ENCODE results near the gene KLHDC4.

The KLHDC4 gene

DNA sequence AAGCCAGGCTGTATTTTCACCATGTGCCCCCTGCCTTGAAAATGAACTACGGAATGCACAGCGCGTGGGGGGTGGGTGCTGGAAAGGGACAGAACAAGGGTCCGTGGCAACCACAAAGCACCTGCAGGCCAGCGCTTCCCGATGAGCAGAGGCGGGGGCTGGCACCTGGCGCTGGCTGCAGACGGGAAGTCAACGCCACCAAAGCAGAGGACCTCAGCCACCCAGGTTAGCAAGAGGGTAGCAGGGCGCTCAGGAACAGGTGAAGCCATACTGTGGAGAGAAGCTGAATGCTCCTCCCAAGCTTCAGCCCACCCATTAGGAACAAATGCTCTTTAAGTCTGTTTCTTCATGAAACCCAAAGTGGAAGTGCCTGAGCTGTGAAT, 64.7 kb downstream of the KLHDC4 start:
- no peak for DNase-seq (ENCODE audit: low read depth in 1 of 2, low spot score in 1 of 2)

DNA sequence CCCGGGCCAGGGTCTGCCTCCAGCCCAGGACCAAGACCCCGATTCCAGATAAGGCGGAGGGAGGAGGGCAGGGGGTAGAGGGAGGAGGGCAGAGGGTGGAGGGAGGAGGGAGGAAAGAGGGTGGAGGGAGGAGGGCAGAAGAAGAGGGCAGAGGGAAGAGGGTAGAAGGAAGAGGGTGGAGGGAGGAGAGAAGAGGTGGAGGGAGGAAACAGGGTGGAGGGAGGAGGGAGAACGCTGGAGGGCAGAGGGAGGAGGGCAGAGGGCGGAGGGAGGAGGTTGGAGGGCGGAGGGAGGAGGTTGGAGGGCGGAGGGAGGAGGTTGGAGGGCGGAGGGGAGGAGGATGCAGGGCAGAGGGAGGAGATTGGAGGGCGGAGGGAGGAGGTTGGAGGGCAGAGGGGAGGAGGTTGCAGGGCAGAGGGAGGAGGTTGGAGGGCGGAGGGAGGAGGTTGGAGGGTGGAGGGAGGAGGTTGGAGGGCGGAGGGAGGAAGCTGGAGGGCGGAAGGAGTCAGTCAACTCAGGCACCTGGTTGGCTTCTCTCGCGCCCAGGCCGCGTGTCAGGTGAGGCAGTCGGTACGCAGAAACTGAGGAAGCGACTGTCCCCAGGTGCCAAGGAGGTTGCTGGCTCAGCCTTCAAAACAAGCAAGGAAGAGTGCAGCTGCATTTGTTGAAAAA, 65.2 kb downstream of the KLHDC4 start:
- no peak for DNase-seq (ENCODE audit: low read depth in 1 of 2, low spot score in 1 of 2)

DNA sequence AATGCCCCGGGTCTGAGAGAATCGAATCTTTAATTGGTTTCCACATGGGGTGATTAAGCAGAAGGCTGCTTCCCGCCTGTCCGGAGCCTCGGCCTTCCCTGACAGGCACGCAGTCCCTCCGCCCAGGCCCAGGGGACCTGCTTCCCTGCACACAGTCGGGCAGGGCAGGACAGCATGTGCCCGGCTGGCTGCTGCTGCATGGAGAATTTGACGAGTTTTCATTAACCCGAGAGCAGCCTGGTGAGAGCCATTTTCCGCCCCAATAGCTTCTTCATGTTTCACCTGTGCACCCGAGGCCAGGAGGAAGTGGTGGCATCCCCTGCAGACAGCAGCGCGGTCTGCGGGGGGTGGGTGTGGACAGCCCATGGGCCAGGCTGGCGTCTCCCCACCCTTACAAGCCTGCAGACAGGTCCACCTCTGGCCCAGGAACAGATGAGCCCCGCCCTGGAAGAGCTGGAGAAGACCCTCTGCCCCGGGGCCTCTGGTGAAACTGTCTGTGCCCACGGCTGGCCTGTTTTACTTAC, 67.0 kb downstream of the KLHDC4 start:
- DNase-seq (ENCODE audit: low read depth in 1 of 2, low spot score in 1 of 2) = no peak

DNA sequence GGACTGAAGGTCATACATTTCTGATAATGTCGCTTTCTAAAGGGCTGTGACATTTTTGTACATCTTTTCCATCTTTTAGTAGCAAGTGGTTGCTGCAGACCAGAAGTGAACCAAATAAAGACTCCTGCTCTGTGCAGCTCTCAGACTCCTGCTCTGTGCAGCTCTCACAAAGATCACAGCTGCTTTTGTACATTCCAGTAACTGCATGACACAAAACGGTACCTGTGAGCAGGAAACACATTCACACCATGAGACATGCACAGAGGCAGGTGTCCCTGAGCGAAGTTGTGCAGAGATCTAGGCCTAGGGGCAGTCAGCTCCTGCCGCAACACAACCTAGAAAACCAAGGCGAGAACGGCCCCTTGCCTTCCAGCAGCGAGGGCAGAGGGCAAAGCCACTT, 67.5 kb downstream of the KLHDC4 start:
- no peak for DNase-seq (ENCODE audit: low read depth in 1 of 2, low spot score in 1 of 2)

DNA sequence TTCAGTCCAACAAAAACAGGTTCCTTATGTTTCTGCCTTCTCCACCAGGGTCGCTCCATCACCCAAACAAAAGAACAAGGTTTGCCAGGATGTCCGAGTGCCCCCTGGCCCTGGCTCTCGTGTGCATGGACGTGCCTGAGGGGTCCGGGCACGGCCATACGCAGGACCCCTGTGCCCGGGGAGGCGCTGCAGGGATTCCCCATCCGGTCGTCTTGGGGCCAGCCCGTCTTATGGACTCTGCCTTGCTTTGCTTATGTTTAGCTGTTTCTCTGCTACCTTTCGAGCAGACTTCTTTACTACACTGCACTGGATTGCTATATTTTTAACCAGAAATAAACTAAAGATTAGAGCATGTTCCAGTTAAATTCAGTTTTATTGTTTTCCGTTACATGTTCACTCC, 68.0 kb downstream of the KLHDC4 start:
- no peak for DNase-seq (ENCODE audit: low read depth in 1 of 2, low spot score in 1 of 2)

DNA sequence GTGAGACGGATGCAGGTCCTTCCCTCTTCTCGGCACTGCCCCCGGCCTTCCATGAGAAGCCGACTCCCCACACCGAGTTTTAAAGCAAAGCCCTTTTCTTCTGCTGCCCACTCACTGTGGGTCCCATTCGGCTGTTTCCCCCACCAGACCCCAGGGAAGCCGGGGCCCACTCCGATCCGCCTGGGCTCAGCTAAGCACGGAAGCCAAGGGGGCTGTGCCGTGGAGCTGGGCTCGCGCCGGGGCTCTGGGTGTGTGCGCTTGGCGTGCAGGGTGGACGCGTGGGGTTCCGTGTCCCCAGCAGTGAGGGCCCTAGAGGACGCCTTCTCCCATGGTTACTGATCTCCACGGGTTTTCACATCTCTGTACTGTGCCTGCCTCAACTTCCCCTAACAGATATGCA, 68.5 kb downstream of the KLHDC4 start:
- DNase-seq (ENCODE audit: low read depth in 1 of 2, low spot score in 1 of 2) = no peak

DNA sequence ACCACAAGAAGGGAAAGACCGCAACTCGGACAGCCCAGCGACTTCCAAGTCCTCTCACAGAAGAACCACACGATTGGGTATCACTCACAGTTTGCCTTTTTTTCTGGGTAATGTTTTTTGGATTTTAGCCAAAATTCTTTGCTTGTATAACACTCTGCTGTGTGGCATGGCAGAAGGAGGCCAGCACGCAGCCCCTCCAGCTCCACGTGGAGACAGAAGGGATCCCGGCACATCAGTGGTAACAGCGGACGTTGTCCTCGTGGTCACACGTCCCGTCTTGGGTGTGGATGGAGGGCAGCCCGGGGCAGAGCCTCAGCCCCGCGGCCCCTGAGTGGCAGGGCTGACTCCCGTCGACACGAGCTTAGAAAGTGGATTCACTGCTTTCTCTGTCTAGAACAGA, 69.1 kb downstream of the KLHDC4 start:
- no peak for DNase-seq (ENCODE audit: low read depth in 1 of 2, low spot score in 1 of 2)

DNA sequence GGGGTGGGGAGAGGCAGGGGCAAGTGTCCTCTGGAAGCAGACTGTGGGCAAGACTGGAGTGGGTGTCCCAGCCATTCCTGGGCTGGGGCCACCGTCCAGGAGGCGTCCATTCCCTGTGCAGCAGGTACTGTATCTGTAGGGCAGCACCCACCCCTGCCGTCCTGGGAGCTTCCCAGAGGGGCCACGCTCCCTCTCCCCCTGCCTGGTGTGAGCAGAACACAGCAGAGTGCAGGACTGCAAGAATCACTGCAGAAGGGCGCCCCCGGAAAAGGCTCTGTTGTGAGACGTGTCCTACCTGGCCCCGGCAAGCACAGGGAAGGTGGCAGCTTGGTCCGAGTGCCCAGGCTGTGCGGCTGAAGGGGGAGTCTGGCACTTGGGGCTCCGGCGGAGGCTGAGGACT, 70.3 kb downstream of the KLHDC4 start:
- no peak for DNase-seq (ENCODE audit: low read depth in 1 of 2, low spot score in 1 of 2)

DNA sequence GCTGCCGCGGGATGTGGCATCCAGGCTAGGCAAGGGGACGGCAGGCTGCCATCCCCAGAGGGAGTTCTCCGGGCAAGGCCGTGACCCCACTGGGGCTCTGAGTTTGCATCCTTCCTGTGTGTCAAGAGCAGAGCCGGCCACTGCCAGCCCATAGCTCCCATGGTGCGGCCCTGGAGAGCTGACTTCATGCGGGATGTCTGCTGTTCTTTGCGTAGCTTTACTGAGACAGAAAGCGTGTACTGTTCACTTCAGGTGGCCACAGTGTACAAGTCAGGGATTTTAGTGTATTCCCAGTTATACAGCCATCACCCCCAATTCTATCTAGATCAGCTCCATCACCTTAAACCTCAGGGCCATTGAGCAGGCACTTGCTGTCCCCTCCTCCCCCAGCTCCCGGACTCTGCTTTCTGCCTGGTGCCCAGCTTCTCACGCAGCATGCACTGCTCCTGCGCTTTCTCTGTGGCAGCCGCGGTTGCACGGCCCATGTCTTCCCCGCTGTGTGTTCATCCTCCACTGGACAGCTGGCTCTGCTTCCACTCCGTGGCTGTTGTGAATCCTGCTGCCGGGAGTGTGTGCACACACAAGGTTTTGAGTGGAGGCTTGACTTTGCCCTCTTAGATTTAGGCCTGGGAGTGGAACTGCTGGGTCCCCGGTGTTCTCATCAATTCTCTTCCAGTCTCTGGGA, 71.2 kb downstream of the KLHDC4 start:
- no peak for DNase-seq (ENCODE audit: low read depth in 1 of 2, low spot score in 1 of 2)

DNA sequence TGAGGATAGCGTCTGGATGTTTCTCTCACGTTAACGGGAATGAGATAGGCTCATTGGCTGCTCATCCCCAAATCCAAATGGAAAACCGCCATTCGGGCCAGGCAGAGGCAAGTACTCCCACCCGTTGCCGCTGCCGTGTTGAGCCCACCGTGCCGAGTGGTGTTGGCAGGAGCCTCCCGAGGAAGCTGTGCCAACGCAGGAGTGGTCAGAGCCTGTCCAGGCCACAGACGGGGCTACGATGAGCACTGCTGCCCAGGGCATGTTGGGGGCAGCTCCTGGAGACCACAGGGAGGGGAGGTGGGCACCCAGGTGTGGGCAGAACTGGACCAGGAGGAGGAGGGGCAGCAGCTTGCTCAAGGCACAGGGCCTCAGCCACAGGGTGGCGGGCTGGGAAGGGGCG, 72.0 kb downstream of the KLHDC4 start:
- DNase-seq (ENCODE audit: low read depth in 1 of 2, low spot score in 1 of 2) = no peak

DNA sequence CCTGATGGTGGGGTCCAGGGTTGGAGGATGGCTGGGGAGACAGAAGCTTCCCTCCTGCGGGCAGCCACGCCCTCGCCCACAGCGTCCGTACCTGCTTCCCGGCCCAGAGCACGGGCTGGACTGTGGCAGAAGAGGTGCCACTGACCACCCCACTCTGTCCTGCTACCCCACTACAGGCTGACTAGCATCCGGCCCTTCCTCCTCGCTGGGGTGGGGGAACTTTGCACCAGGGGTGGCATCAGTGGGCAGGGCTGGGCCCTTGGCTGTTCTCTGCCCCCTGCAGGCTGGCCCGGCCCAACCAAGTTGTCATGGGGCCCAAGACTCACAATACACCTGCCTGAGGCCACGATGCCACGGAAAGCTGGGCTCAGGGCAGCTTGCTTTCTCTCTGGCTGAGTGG, 73.0 kb downstream of the KLHDC4 start:
- DNase-seq (ENCODE audit: low read depth in 1 of 2, low spot score in 1 of 2) = no peak

DNA sequence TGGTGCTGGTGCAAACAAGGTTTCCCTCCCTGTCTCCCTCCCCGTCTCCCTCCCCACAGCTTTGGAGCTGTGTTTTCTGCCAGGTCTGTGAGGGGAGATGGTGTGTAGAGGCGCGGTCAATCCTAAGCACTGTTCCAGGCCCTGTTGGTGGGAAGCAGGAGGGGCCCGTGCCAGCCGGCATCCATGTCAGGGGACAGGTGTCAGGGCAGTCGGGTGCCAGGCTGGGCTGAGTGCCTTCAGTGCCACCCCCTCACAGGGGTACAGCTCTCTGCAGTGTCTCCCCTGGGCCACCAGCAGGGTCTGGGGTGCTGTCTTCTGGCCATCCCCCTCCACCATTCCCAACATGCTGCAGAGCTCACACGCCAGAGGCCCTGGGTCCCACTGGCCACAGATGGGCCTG, 73.6 kb downstream of the KLHDC4 start:
- no peak for DNase-seq (ENCODE audit: low read depth in 1 of 2, low spot score in 1 of 2)

DNA sequence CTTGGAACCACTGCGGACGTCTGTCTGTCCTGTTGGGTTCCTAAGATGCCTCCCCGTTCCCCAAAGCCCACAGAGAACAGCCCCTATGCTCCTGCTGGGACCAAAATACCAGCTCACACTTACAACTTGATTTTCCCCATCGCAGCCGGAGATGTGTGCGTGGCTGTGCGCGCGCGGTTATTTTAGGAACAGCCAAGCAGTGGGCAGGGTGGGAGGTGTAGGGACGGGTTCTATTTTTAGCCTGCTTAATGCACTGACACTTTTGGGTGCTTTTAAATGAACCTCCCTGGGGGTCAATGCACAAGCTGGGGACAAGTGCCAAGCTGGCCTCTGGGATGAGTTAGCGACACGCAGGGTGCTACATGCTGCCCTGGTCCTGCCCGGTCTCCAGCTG, 74.1 kb downstream of the KLHDC4 start:
- DNase-seq (ENCODE audit: low read depth in 1 of 2, low spot score in 1 of 2) = no peak

DNA sequence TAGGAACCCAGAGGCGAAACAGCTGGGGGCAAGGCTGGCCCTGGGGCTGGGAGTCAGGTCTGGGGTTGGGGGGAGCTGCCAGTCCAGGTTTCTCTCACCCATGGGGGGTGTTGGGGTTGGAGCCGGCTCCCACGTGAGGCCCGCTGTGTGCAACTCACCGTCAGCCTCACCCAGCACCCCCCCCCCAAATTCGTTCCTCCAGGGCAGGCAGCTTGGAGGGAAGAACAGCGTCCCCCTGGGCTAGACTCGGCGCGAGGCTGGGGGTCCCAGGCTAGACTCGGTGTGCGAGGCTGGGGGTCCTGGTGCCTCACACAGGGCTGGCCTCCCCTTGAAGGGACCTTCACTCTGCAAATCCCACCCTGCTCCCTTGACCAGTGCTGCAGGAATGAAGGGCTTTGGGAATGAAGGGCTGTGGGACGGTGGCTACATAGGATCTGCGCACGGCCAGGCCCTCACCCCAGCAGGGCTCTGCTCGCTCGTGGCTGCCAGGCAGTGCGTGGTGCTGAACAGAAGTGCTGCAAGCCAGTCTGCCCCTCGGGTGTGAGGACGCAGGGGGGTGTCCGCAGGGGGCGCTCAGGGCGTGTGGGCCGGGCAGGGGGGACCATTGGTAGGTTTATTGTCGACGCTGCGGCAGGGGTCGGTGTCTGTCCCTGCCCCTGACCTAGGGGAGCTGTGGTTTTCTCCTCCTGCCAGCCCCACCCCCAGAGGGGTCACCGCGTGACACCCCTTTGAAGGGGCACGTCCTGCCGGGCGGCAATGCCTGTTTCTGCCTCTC, 74.7 kb downstream of the KLHDC4 start:
- no peak for DNase-seq (ENCODE audit: low read depth in 1 of 2, low spot score in 1 of 2)

DNA sequence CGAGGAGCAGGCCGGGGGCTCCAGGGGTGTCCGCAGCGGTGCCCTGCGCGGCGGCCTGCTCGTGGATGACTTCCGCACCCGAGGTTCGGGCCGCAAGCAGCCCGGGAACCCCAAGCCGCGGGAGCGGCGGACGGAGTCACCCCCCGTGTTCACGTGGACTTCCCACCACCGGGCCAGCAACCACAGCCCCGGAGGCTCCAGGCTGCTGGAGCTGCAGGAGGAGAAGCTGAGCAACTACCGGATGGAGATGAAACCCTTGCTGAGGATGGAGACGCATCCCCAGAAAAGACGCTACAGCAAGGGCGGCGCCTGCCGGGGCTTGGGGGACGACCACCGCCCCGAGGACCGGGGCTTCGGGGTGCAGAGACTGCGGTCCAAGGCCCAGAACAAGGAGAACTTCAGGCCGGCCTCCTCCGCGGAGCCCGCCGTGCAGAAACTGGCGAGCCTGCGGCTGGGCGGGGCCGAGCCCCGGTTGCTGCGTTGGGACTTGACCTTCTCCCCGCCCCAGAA, 75.8 kb downstream of the KLHDC4 start:
- no peak for DNase-seq (ENCODE audit: low read depth in 1 of 2, low spot score in 1 of 2)

DNA sequence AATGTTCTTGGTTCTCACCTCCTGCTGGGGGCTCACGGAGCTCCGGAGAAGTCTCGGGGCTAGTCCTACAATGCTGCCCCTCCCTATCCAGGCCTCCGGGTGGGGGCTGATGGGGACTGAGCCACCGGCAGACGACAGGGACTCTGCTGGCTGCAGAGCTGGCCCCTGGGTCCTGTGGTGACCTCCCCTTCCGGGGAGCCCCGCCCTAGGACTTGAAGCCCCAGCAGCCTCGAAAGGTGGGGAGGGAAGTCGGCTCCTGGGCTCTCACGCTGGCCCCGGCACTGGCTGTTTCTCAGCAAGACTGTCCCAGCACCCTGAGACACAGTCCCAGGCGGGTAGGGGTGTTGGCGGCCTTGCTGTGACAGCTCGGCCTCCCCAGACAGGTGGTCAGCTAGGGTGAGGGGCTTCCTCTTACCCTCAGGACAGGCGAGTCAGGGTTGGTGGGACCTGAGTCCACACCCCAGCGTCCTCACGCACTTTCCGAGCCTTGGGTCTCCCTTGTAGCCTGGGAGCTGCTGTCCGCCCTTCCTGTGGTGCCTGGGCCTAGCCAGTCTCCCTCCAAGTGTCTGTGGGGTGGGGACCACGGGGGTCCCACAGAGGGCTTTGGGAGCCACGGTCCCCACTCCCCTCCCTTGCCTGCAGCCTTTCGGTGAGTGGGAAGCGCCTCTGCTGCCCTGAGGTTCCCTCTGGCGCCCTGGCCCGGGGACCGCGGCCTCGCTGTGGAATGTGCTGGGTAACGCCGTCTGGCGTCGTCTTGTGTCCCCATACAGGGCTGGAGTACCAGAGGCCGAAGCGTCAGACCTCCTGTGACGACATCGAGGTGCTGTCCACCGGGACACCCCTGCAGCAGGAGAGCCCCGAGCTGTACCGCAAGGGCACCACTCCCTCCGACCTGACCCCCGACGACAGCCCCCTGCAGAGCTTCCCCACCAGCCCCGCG, 76.6 kb downstream of the KLHDC4 start:
- no peak for DNase-seq (ENCODE audit: low read depth in 1 of 2, low spot score in 1 of 2)

DNA sequence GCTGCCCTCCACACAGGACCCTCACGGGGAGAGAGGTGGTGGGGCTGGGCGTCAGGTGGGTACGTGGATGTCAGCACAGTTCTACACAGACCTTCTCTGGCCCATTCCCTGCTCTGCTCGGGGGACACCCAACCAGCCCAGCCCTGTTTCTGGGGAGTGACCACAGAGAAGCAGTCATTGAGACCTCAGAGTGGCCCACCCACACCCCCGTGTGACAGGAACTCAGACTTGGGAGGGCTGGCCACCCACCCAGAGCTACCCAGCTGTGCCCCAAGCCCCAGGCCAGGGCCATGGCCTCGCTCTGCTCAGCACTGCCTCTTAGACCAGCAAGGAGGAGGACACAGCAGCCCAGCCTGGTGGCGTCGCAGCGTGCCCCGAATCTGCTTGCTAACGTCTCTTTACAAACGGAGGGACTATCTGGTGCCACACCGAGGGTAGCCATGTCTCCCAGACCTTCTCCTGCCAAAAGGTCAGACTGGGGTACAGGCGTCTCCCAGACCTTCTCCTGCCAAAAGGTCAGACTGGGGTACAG, 77.7 kb downstream of the KLHDC4 start:
- DNase-seq (ENCODE audit: low read depth in 1 of 2, low spot score in 1 of 2) = no peak

DNA sequence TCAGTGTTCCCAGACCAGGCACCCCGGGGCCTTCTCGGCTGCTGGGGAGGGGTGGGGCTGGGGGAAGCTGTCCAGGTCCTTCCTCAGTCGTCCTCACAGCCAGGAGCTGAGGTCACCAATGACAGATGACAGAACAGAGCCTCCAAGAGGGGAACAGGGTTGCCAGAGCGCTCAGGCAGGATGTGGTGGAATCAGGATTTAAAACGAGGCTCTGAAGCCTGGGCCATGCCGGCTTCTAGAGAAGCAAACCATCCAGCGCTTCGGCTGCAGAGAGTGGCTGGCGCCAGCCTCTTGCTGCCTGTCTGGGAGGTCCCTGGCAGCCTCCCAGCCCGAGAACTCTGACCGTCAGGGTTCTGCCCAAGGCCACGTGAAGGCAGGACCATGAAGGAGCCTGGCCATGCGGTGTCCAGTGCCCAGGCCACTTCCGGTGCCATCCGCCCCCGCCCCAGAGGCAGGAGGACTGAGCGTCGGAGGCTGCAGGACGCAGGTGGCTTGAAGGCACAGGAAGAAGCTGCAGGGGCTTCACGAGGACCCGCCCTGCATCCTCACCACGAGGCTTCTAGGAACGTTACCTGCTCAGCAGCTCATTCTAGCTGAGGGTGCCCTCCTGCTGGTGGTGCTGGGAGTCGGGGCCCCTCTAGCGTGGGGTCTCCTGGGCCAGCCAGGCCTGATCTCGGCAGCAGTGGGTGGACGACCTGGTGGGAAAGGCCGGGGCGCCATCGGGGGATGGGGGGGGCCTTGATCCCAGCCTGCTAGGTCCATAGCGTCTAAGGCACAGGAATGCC, 78.5 kb downstream of the KLHDC4 start:
- no peak for DNase-seq (ENCODE audit: low read depth in 1 of 2, low spot score in 1 of 2)

DNA sequence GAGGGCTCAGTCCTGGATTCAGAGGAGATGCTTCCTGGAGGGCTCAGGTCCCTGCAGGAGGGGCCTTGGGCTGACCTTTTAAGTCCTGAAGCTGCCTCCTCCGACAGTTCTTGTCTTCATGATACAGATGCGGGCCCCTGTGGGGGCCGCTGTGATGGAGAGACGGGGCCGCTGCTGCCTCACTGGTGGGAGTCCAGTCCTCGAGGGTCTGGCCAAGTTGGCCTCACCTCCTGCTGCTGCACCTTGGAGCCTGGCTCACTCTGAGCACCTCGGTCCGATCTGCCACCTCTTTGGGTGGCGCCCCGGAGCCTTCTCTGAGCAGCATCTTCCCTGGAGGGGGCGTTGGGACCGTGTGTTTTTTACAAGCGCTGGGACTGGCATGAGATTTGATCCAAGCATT, 79.1 kb downstream of the KLHDC4 start:
- DNase-seq (ENCODE audit: low read depth in 1 of 2, low spot score in 1 of 2) = no peak

DNA sequence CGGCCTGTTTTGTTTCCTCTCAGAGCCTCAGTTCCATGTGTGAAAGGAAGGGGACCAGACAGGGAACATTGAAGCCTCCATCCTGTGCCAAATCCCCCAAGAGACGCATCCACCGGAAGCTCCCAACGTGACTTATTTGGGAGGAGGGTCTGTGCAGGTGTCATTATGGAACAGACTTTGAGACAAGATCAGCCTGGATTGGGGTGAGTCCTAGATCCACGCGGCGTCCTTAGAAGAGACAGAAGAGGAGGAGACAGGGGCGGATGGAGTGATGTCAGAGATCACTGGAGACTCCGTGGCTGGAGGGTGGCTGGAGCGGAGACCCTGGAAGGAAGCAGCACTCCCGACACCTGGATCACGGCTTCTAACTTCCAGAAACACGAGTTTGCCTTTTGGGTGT, 80.0 kb downstream of the KLHDC4 start:
- no peak for DNase-seq (ENCODE audit: low read depth in 1 of 2, low spot score in 1 of 2)

All from activated T-helper 1 cell treated with anti-CD3 and anti-CD28 coated beads, Interleukin-2, amount 50 U/mL, for 16 hours (primary cell).